Lower lobe of right lung (tissue), 2 donors: ENCODE measurements around the gene TANC1. TPM values are rescaled to one million over a fixed set of nuclear protein-coding genes. Genes with fewer than 3 reads are reported as not detected.

ENCODE experiments used
- ATAC-seq, 2 donors: fragments of 200-7000 bp; cut with Tn5 transposase; one replicate each; pipeline ENCODE4 v1.9.1; 2020 to 2022; ENCODE audit warnings: mild to moderate bottlenecking in 2 of 2, moderate library complexity in 2 of 2
- DNase-seq: peaks from one replicate; pipeline ENCODE4 v3.0.0-alpha.2; 2020
- H3K27ac ChIP-seq: fragments of 200-600 bp; one replicate; pipeline ENCODE4 v1.8.0; 2022
- H3K27me3 ChIP-seq: fragments of 200-600 bp; one replicate; pipeline ENCODE4 v1.8.0; 2022; ENCODE audit warnings: low read depth
- H3K36me3 ChIP-seq: fragments of 200-600 bp; one replicate; pipeline ENCODE4 v1.8.0; 2022; ENCODE audit warnings: mild to moderate bottlenecking
- H3K4me1 ChIP-seq: fragments of 200-600 bp; one replicate; pipeline ENCODE4 v1.8.0; 2022
- H3K4me3 ChIP-seq: fragments of 200-600 bp; one replicate; pipeline ENCODE4 v1.8.0; 2022; ENCODE audit warnings: mild to moderate bottlenecking
- H3K9me3 ChIP-seq: fragments of 200-600 bp; one replicate; pipeline ENCODE4 v1.8.0; 2022
- intact Hi-C: fragments of 100-400 bp; cut with DNase I; formaldehyde crosslinking; loops from one replicate; pipeline ENCODE4 v1.11.0; 2022
- total RNA-seq: library from RNA; stranded (reverse); fragmentation: NEBNext Ultra II Directional; extraction: Animal tissue kit (Norgen Biotek cat#: 25700); gene quantifications from one replicate; pipeline ENCODE4 v1.2.1, GENCODE V29; 2021
- TF ChIP-seq, protein P1 (sequence below): fragments of 200-600 bp; IDR thresholded peaks from one replicate; pipeline ENCODE4 v1.8.0; 2022; ENCODE audit warnings: antibody characterized with exemption, mild to moderate bottlenecking
- donor health status: DM: no; HTN: yes; CAD: no; lungs with severe emphysema.

The TANC1 gene
- total RNA-seq, 1 donor from 2014 or later = 39.5 TPM

GRCh38 chr2:159149747-159150146, 181.3 kb downstream of the TANC1 start:
- H3K36me3 ChIP-seq = peaks cover 18% of the 10 kb centered on the region
- TF ChIP-seq, protein P1, sequence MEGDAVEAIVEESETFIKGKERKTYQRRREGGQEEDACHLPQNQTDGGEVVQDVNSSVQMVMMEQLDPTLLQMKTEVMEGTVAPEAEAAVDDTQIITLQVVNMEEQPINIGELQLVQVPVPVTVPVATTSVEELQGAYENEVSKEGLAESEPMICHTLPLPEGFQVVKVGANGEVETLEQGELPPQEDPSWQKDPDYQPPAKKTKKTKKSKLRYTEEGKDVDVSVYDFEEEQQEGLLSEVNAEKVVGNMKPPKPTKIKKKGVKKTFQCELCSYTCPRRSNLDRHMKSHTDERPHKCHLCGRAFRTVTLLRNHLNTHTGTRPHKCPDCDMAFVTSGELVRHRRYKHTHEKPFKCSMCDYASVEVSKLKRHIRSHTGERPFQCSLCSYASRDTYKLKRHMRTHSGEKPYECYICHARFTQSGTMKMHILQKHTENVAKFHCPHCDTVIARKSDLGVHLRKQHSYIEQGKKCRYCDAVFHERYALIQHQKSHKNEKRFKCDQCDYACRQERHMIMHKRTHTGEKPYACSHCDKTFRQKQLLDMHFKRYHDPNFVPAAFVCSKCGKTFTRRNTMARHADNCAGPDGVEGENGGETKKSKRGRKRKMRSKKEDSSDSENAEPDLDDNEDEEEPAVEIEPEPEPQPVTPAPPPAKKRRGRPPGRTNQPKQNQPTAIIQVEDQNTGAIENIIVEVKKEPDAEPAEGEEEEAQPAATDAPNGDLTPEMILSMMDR = no peak
- H3K4me1 ChIP-seq = peaks cover 72% of the 10 kb centered on the region
- ATAC-seq (no peak), DNase-seq (no peak)
- H3K27ac ChIP-seq = no peak overlapping the region
- no peaks in the 10 kb centered on the region for H3K27me3 ChIP-seq
- no peak overlapping the region for H3K4me3 ChIP-seq
- H3K9me3 ChIP-seq = no peaks in the 10 kb centered on the region
- intact Hi-C loops = no loop called here

- no peak overlapping the region for H3K27ac ChIP-seq
- ATAC-seq (no peak), DNase-seq (no peak)
- H3K4me1 ChIP-seq = peaks cover 72% of the 10 kb centered on the region
- H3K36me3 ChIP-seq = peaks cover 18% of the 10 kb centered on the region
- no peak overlapping the region for H3K4me3 ChIP-seq
- intact Hi-C loops = no loop called here
- H3K27me3 ChIP-seq = no peaks in the 10 kb centered on the region
- H3K9me3 ChIP-seq = no peaks in the 10 kb centered on the region
- TF ChIP-seq, protein P1 = no peak
Observed at GRCh38 chr2:159150280-159150746, 181.9 kb downstream of the TANC1 start.

GRCh38 chr2:159151198-159152127, 183.0 kb downstream of the TANC1 start:
- no peaks in the 10 kb centered on the region for H3K27me3 ChIP-seq
- peaks cover 18% of the 10 kb centered on the region for H3K36me3 ChIP-seq
- DNase-seq (no peak), ATAC-seq (no peak)
- H3K4me1 ChIP-seq = peaks cover 78% of the 10 kb centered on the region
- no peak overlapping the region for H3K4me3 ChIP-seq
- intact Hi-C loops = no loop called here
- peak overlapping the region; percentile 32 for H3K27ac ChIP-seq
- no peaks in the 10 kb centered on the region for H3K9me3 ChIP-seq
- TF ChIP-seq, protein P1 = no peak

DNA sequence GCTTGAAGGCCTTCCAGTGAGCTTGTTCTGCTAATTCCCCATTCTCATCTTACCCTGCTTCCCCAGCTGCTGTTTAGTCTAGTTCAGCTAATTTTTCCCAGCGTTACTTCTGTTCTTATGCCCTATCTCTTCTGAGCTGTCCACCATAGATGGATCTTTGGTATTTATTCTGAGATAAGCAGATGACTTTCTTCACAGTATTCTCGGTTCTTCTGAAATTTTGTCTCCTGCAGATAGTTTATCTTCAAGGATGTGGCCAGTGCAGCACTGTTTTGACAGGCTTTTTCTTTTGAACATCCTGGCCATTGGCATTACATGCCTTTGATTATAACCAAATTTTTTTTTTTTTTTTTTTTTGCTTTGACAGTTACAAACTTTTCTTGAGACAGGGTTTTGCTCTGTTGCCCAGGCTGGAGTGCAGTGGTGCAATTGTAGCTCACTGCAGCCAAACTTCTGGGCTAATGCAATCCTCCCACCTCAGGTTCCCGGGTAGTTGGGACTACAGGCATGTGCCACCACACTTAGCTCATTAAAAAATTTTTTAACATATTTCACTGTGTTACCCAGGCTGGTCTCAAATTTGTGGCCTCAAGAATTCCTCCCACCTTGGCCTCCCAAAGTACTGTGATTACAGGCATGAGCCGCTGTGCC, 183.8 kb downstream of the TANC1 start:
- TF ChIP-seq, protein P1 = no peak
- peaks cover 78% of the 10 kb centered on the region for H3K4me1 ChIP-seq
- ATAC-seq = no peak

DNA sequence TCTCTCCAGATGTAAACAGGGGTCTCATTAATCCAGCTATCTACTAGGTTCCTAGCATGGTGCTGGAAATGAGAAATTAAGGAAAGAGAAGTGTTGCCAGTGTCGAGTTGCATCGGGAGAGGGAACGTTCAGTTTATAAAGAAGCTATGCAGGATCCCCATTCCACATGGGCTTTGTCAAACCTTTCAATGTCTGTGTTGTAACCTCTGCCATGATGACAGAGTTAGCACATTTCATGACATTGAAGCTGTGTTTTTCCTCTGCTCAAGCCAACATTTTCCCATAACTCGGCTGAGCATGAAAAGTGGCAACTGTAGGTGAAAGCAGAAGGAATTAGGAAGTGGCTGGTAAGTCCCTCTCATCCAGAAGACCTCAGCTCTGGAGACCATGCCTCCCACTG, 184.6 kb downstream of the TANC1 start:
- TF ChIP-seq, protein P1 = no peak
- DNase-seq = no peak
- H3K9me3 ChIP-seq = no peaks in the 10 kb centered on the region
- H3K36me3 ChIP-seq = peaks cover 18% of the 10 kb centered on the region
- no peaks in the 10 kb centered on the region for H3K27me3 ChIP-seq
- H3K4me1 ChIP-seq = peaks cover 74% of the 10 kb centered on the region
- ATAC-seq = no peak
- intact Hi-C loops = no loop called here
- H3K27ac ChIP-seq = peak overlapping the region; percentile 47
- no peak overlapping the region for H3K4me3 ChIP-seq

More for the DNA sequence above, 183.8 kb downstream of the TANC1 start:
- H3K27me3 ChIP-seq = no peaks in the 10 kb centered on the region
- H3K36me3 ChIP-seq = peaks cover 18% of the 10 kb centered on the region
- DNase-seq = no peak
- H3K9me3 ChIP-seq = no peaks in the 10 kb centered on the region
- intact Hi-C loops = no loop called here
- no peak overlapping the region for H3K4me3 ChIP-seq
- H3K27ac ChIP-seq = peak overlapping the region; percentile 47
